Fibroblast of lung (primary cell): ENCODE measurements around the gene RBM33. TPM values are rescaled to one million over a fixed set of nuclear protein-coding genes. Genes with fewer than 3 reads are reported as not detected.

ENCODE experiments used
- DNase-seq, 2 donors: peaks; one replicate each; pipeline versions ENCODE4 v3.0.0 to v3.0.0-alpha.2; 2010; ENCODE audit warnings: low read depth in 2 of 2
- H2AFZ ChIP-seq: 2 replicates; pipeline ENCODE4 v1.5.1; 2012; ENCODE audit warnings: low read length, control low read depth, inconsistent platforms
- H3K27ac ChIP-seq: 2 replicates; pipeline ENCODE4 v1.5.1; 2011; ENCODE audit warnings: low read length, control low read depth; ENCODE audit not compliant: insufficient read depth
- H3K27me3 ChIP-seq: 2 replicates; pipeline ENCODE4 v1.5.1; 2011; ENCODE audit warnings: mild to moderate bottlenecking, low read length; ENCODE audit not compliant: control insufficient read depth, insufficient read depth
- H3K36me3 ChIP-seq: 2 replicates; pipeline ENCODE4 v1.5.1; 2011; ENCODE audit warnings: low read length; ENCODE audit not compliant: control insufficient read depth, insufficient read depth
- H3K4me1 ChIP-seq: 2 replicates; pipeline ENCODE4 v1.5.1; 2011; ENCODE audit warnings: low read length; ENCODE audit not compliant: control insufficient read depth, insufficient read depth; ENCODE audit errors: extremely low read depth
- H3K4me2 ChIP-seq: 2 replicates; pipeline ENCODE4 v1.5.1; 2011; ENCODE audit warnings: low read length, control low read depth; ENCODE audit not compliant: insufficient read depth; ENCODE audit errors: extremely low read depth
- H3K4me3 ChIP-seq, 4 experiments: fragments of 200-600 bp in 1 of 4; sonication (generic) in 1 of 4; replicated peaks in 1 of 4; 2 replicates each; pipeline ENCODE4 v1.5.1; 2011 to 2016; ENCODE audit warnings: low read length in 4 of 4, low read depth in 3 of 4, mild to moderate bottlenecking in 3 of 4, control low read depth in 2 of 4, inconsistent platforms in 1 of 4, mixed read lengths in 1 of 4; ENCODE audit not compliant: insufficient read depth in 1 of 4; ENCODE audit errors: control extremely low read depth in 1 of 4
- H3K79me2 ChIP-seq: 2 replicates; pipeline ENCODE4 v1.5.1; 2012; ENCODE audit warnings: mild to moderate bottlenecking, low read length, inconsistent platforms; ENCODE audit not compliant: control insufficient read depth, insufficient read depth
- H3K9ac ChIP-seq: 2 replicates; pipeline ENCODE4 v1.5.1; 2011; ENCODE audit warnings: mild to moderate bottlenecking, low read length, control low read depth; ENCODE audit not compliant: insufficient read depth
- H3K9me3 ChIP-seq: 2 replicates; pipeline ENCODE4 v1.5.1; 2012; ENCODE audit warnings: low read depth, low read length; ENCODE audit not compliant: control insufficient read depth, insufficient read depth
- H4K20me1 ChIP-seq: 2 replicates; pipeline ENCODE4 v1.5.1; 2011; ENCODE audit warnings: low read length; ENCODE audit not compliant: control insufficient read depth, insufficient read depth; ENCODE audit errors: extremely low read depth
- EZH2 ChIP-seq: IDR thresholded peaks from 2 replicates; pipeline ENCODE4 v1.5.1; 2012; ENCODE audit warnings: low read length, control low read depth, mild to moderate bottlenecking; ENCODE audit errors: missing control alignments
- polyA plus RNA-seq, 2 donors: library from polyadenylated mRNA; depleted of rRNA in 1 of 2; stranded (reverse) in 1 of 2; unstranded in 1 of 2; fragments of >200 nt; gene quantifications; 2 replicates each; pipeline ENCODE4 v1.2.1, GENCODE V29; 2011 to 2012; ENCODE audit warnings: missing spikeins in 1 of 2
- total RNA-seq: library from RNA; depleted of rRNA; stranded (reverse); fragments of >200 nt; gene quantifications from 2 replicates; pipeline ENCODE4 v1.2.1, GENCODE V29; 2014
- TF ChIP-seq, protein P1 (sequence below), 2 donors: IDR thresholded peaks in 1 of 2; conservative IDR thresholded peaks in 1 of 2; 1 replicate in 1 of 2; 2 replicates in 1 of 2; pipeline ENCODE4 v1.5.1; 2011 to 2012; ENCODE audit warnings: low read length in 2 of 2, control low read depth in 1 of 2, inconsistent platforms in 1 of 2, low read depth in 1 of 2, mild to moderate bottlenecking in 1 of 2

Gene RBM33
- total and polyA plus RNA-seq, 2 donors (not counting 1 experiment from before 2014, with no cell fraction given): 6.9 to 33.2 TPM

DNA sequence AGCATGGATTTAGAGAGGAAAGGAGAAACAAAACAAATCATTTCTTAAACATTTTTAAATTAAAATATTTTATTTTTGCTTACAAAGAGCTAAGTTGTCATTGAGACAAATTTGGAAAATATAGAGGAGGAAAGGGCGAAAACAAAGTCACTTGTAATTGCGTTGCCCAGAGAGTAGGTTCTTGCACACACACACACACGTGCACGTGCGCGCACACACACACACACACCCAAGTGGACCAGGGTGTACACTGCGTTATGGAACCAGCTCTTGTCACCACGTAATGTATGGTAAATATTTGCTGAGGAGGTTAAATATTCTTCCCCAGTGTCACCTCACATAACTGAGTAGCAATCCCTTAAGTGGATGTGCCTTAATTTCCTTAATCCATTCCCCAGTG lies 146.2 kb downstream of the RBM33 start:
- Histone ChIP-seq H3K27me3 (no peaks in the 10 kb centered on the region), H3K4me2 (no peak overlapping the region), H3K79me2 (no peaks in the 10 kb centered on the region), H3K9me3 (no peaks in the 10 kb centered on the region), H3K27ac (no peak overlapping the region), H2AFZ (no peak overlapping the region), H4K20me1 (no peaks in the 10 kb centered on the region), H3K4me3 (no peak overlapping the region), H3K9ac (no peak overlapping the region), H3K36me3 (no peaks in the 10 kb centered on the region), H3K4me1 (no peaks in the 10 kb centered on the region)
- TF ChIP-seq, protein P1, sequence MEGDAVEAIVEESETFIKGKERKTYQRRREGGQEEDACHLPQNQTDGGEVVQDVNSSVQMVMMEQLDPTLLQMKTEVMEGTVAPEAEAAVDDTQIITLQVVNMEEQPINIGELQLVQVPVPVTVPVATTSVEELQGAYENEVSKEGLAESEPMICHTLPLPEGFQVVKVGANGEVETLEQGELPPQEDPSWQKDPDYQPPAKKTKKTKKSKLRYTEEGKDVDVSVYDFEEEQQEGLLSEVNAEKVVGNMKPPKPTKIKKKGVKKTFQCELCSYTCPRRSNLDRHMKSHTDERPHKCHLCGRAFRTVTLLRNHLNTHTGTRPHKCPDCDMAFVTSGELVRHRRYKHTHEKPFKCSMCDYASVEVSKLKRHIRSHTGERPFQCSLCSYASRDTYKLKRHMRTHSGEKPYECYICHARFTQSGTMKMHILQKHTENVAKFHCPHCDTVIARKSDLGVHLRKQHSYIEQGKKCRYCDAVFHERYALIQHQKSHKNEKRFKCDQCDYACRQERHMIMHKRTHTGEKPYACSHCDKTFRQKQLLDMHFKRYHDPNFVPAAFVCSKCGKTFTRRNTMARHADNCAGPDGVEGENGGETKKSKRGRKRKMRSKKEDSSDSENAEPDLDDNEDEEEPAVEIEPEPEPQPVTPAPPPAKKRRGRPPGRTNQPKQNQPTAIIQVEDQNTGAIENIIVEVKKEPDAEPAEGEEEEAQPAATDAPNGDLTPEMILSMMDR (conservative IDR thresholded peaks at IDR 0.05 in 1 of 2, IDR thresholded peaks at IDR 0.05 in 1 of 2; ENCODE audit: low read depth in 1 of 2, low read length in 2 of 2): no peak
- no peak for TF ChIP-seq EZH2
- DNase-seq: no peak

DNA sequence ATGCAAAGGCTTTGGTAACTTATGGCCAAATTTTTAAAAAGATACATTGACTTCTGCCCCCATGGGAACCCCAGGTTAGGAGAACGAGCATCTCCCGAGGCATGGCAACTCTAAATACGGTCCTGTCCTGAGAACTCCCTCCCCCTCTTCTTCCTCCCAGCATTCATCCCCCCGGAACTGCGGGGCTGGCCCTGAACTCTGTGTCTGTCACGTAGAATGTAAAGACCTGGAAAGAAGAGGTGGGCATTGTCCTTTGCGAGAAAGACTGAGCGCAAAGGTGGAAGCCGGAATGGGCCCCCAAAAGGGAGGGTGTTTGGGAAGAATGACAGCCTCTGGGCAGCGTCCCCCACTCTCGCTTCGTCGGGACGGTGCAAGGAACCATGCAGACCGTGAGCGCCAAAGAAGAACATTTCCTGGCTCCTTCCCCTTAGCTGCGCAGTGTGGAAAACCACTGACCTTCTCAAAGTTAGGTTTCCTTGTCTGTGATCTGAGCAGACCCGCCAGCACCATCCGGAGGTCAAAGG lies 146.8 kb downstream of the RBM33 start:
- no peak for DNase-seq
- H3K79me2 ChIP-seq: no peaks in the 10 kb centered on the region
- H3K27ac ChIP-seq: no peak overlapping the region
- H3K9me3 ChIP-seq: no peaks in the 10 kb centered on the region
- H2AFZ ChIP-seq: no peak overlapping the region
- H3K4me2 ChIP-seq: no peak overlapping the region
- no peaks in the 10 kb centered on the region for H3K4me1 ChIP-seq
- H3K27me3 ChIP-seq: no peaks in the 10 kb centered on the region
- no peak overlapping the region for H3K9ac ChIP-seq
- H3K36me3 ChIP-seq: no peaks in the 10 kb centered on the region
- no peak overlapping the region for H3K4me3 ChIP-seq
- TF ChIP-seq EZH2: no peak
- no peaks in the 10 kb centered on the region for H4K20me1 ChIP-seq

GRCh38 chr7:155791836-155792235 lies 147.4 kb downstream of the RBM33 start:
- H3K9me3 ChIP-seq: no peaks in the 10 kb centered on the region
- TF ChIP-seq, protein P1 (conservative IDR thresholded peaks at IDR 0.05 in 1 of 2, IDR thresholded peaks at IDR 0.05 in 1 of 2; ENCODE audit: low read depth in 1 of 2, low read length in 2 of 2): no peak
- no peak for TF ChIP-seq EZH2
- H3K27ac ChIP-seq: no peak overlapping the region
- H2AFZ ChIP-seq: no peak overlapping the region
- no peaks in the 10 kb centered on the region for H4K20me1 ChIP-seq
- H3K9ac ChIP-seq: no peak overlapping the region
- no peak overlapping the region for H3K4me2 ChIP-seq
- no peaks in the 10 kb centered on the region for H3K36me3 ChIP-seq
- no peaks in the 10 kb centered on the region for H3K79me2 ChIP-seq
- H3K27me3 ChIP-seq: no peaks in the 10 kb centered on the region
- no peaks in the 10 kb centered on the region for H3K4me1 ChIP-seq
- DNase-seq: no peak
- H3K4me3 ChIP-seq: no peak overlapping the region
